A549 treated with dexamethasone at 1 μM for 4 hours (cell line): ENCODE measurements around the gene SENP5. TPM values are rescaled to one million over a fixed set of nuclear protein-coding genes. Genes with fewer than 3 reads are reported as not detected.

Source experiments
- total RNA-seq: library from RNA; stranded (reverse); fragments of 200-300 nt; extraction: Qiagen RNA extraction; gene quantifications from 5 replicates; pipeline ENCODE4 v1.2.3, GENCODE V29; 2022

SENP5 gene
- 5.4 to 8.9 TPM (median 7.0 TPM) in 5 replicates for total RNA-seq

GRCh38 chr3:196867507-196868296, at the start of gene SENP5:
Gene SENP5, plus strand, starts transcription at chr3:196867920. Its CDS starts 17,262 bp downstream, at chr3:196885182.

GRCh38 chr3:196942226-196942914, 74.7 kb downstream of the SENP5 start, which contains the start of gene NCBP2:
Gene NCBP2, minus strand, starts transcription at chr3:196942528. Its CDS starts 25 bp downstream, at chr3:196942503.

DNA sequence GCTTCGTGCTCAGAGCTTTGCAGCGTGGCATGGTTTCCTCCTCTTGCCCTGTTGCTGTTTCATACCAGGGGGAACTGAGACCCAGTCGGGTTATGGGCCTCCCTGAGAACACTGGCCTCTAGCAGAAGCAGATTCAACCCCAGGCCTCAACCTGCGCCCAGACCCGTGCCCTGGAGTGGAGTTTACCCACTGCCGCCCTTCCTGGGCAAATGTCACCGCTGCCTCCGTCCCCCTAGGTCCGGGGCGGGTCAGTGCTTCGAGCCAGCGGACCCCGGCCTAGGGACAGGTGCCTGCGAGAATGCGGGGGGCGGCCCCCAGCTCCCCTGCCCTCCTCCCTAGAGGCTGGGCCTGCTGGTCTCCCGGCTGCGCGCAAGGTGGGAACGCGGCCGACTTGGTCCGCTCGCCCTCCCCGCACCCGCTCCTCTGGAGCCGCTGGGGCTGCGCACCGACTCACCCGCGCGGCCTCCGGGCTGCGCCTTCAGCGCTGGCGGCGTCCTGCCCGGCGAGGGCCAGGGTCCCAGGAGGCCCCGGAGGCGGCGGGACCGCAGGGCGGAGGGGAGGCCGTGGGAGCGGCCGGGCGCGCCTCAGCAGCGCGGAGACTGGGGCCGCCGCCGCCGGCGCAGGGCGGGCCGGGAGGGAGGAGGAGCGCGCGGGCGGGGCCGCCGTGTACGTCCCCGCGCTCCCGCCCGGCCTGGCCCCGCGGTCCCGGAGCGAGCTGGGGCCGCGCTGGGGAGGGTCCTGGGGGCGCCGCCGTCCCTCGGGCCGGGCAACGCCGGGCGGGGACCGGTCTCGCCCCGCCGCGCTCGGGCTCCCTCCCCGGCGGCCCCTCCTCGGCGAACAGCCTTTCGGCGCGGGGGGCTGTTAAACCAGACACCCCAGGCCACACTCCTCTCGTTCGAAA, 100.8 kb downstream of the SENP5 start, which contains the start of gene PIGZ:
TSS of gene PIGZ (minus strand) at position 601 of the 901 bp plus-strand sequence. CDS start 16,802 bp downstream, outside the sequence.

Other genes starting within 250 kb of the SENP5 start
- 0.03 to 0.04 TPM (median 0.04 TPM) in 3 of 5 replicates, not detected in the others for gene NRROS, start 228.2 kb upstream of the SENP5 start, total RNA-seq
- gene CEP19, start 155.7 kb upstream of the SENP5 start, total RNA-seq, result 2.1 to 2.9 TPM (median 2.8 TPM) in 5 replicates
- 28.1 to 31.6 TPM (median 31.2 TPM) in 5 replicates for gene PIGX, start 155.5 kb upstream of the SENP5 start, total RNA-seq
- gene PAK2, start 128.1 kb upstream of the SENP5 start, total RNA-seq, result 31.1 to 45.8 TPM (median 43.1 TPM) in 5 replicates
- 44.8 to 47.4 TPM (median 45.7 TPM) in 5 replicates for gene NCBP2, start 74.6 kb downstream of the SENP5 start, total RNA-seq
- gene PIGZ, start 100.9 kb downstream of the SENP5 start, total RNA-seq, result 0.97 to 1.7 TPM (median 1.6 TPM) in 5 replicates
- 40.5 to 63.5 TPM (median 53.3 TPM) in 5 replicates for gene MELTF, start 161.9 kb downstream of the SENP5 start, total RNA-seq